Measurements from ENCODE around the gene SRPRA.
"Not testable (repeated sequence)": the region's sequence is repeated elsewhere in the genome, so short reads cannot be mapped to it uniquely, and the experiment has no call there.

Gene SRPRA, protein sequence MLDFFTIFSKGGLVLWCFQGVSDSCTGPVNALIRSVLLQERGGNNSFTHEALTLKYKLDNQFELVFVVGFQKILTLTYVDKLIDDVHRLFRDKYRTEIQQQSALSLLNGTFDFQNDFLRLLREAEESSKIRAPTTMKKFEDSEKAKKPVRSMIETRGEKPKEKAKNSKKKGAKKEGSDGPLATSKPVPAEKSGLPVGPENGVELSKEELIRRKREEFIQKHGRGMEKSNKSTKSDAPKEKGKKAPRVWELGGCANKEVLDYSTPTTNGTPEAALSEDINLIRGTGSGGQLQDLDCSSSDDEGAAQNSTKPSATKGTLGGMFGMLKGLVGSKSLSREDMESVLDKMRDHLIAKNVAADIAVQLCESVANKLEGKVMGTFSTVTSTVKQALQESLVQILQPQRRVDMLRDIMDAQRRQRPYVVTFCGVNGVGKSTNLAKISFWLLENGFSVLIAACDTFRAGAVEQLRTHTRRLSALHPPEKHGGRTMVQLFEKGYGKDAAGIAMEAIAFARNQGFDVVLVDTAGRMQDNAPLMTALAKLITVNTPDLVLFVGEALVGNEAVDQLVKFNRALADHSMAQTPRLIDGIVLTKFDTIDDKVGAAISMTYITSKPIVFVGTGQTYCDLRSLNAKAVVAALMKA

DNA sequence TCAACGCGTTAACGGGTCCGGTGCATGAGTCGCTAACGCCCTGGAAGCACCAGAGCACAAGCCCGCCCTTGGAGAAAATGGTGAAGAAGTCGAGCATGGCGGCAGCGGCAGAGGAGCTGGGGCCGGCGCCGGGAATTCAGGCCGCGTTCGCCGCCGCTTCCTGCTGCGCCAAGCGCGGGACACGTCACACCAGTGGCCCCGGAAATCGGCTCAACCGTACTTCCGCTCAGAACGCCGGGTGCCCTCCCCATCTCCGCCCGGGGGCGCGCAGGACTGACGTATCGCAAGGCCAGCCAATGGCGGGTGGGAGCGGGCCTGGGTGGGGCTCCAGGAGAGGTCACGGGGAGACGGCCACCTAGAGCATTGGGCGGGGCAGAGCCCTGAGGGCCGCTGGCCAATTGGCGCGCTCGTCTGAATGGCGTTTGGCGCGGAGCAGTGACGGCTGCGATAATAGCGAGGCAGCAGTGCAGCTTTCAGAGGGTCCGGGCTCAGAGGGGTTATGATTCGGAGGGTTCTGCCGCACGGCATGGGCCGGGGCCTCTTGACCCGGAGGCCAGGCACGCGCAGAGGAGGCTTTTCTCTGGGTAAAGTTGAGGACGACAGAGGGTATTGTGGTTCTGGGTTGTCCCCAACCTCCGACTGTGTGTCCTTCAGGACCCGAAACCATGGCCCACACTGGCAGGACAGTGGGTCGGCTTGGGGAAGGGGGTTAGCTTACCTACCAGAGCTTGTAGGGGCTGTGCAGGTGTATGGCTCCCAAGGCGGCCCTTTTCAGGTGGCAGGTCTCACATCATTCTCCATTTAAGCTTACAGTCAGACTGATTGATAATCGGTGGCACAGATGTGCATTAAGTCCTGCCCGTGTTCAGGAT is at the start of gene SRPRA, which contains the start of gene FOXRED1:
Gene SRPRA, minus strand, starts transcription at position 188 of the 872 bp plus-strand sequence. Its CDS starts 91 bp downstream, at position 97.
Gene FOXRED1, plus strand, starts transcription at position 447 of the 872 bp plus-strand sequence. Its CDS starts 53 bp downstream, at position 500.
- peak; percentile 100 for DNase-seq

- DNase-seq = peak; percentile 39
Observed at GRCh38 chr11:126317756-126318573, 49.3 kb upstream of the SRPRA start.

DNA sequence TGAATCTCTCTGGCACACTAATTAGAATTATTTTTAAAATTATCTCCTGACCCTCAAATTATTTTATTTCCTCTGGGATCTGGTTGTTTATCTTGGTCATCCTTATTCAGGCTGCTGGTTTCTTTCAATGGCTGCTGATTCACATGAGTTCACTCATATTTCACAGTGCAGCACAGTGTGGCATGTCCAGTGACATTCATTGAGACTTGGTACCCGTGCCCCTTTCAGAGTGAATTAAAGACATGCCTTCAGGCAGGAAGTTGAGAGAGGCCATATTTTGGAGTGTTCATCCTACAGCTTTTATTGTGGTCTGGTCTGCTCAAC is 48.7 kb upstream of the SRPRA start:
- no peak for DNase-seq

- DNase-seq = no peak
Observed at GRCh38 chr11:126313826-126314225, 45.1 kb upstream of the SRPRA start.

DNA sequence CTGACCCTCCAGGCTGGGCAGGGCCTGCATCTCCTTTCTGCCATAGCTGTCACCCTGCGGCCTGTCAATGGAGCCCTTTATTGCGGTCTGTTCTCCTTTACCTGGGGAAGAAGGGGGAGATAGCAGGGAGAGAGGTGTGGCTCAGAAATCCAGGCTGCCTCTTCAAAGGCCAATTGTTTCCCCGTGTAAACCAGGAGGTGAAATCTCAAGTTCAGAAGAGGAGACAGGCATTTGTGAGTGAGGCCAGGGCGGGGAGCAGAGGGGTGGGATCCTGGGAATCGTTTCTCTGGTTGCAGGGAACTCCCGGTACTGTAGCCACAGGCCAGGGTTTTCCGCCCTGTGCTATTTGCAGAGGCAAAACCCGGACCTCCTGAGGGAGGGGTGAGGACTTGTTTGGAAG is 44.3 kb upstream of the SRPRA start:
- DNase-seq = no peak

DNA sequence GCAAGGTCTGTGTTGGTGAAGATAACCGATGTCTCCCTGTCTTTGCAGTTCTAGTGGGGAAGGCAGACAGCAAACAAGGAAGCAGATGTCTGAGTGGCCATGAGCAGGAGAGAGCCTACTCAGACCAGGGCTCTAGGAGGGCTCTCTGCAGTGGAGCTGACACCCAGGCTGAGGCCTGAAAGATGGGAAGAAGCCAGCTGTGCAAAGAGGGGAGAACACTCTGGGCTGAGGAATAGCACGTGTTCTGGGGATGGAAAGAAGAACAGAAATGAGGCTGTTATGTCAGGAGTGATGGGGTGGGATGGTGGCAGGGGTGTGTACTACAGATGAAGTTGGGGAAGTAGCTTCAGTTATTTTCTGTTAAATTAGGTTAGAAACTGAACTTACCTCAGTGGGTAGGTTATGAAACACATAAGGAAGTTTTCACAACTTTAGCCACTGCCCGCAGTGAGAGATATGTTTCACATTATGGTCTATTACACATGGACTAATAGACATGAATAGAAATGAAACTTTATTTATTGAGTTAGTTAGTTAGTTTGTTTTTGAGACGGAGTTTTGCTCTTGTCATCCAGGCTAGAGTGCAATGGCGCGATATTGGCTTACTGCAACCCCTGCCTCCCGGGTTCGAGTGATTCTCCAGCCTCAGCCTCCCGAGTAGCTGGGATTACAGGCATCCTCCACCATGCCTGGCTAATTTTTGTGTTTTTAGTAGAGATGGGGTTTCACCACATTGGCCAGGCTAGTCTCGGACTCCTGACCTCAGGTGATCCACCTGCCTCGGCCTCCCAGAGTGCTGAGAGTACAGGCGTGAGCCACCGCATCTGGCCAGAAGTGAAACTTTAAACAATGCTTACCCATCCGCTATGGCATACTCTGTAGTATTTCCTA is 43.0 kb upstream of the SRPRA start:
- DNase-seq = no peak

- no peak for DNase-seq
Observed at GRCh38 chr11:126310992-126311310, 42.3 kb upstream of the SRPRA start.

GRCh38 chr11:126310200-126310991 is 41.7 kb upstream of the SRPRA start:
- DNase-seq = peak; percentile 60

DNA sequence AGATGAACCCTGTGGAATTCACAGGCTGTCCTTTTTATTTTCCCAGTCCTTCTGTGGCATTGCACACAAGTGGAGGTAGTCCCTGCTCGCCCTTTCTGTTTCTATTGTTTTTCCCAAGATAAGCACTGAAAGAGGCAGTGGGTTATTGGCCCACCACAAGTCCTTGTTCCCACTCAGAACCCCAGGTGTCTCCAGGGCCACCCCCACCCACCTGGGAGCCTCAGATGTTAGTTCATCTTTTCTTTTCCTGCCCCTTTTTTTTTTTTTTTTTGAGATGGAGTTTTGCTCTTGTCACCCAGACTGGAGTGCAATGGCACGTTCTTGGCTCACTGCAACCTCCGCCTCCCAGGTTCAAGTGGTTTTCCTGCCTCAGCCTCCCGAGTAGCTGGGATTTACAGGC is 40.1 kb upstream of the SRPRA start:
- DNase-seq = not testable (repeated sequence)

GRCh38 chr11:126308271-126308671 is 39.6 kb upstream of the SRPRA start:
- DNase-seq = no peak

DNA sequence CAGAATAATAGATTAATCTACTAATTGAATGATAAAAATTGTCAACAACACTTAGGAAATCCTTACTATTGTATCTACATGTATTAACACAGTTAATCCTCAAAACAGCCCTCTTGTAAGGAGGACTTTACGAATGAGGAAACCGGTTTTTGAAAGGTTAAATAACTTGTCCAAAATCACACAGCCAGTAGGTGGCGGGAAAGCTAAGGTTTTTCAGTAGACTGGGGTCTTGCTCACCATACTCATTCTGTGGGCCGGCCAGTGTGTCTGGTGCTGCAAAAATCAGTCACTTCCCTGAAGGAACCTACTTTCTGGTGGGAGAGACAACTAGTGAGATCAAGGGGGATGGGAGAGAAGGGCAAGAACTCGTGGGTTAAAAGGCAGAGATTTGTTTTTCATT is 39.0 kb upstream of the SRPRA start:
- DNase-seq = peak; percentile 32

- DNase-seq = peak; percentile 54
Observed at GRCh38 chr11:126305699-126306098, 37.0 kb upstream of the SRPRA start.

GRCh38 chr11:126304457-126305075 is 35.9 kb upstream of the SRPRA start:
- peak; percentile 24 for DNase-seq

DNA sequence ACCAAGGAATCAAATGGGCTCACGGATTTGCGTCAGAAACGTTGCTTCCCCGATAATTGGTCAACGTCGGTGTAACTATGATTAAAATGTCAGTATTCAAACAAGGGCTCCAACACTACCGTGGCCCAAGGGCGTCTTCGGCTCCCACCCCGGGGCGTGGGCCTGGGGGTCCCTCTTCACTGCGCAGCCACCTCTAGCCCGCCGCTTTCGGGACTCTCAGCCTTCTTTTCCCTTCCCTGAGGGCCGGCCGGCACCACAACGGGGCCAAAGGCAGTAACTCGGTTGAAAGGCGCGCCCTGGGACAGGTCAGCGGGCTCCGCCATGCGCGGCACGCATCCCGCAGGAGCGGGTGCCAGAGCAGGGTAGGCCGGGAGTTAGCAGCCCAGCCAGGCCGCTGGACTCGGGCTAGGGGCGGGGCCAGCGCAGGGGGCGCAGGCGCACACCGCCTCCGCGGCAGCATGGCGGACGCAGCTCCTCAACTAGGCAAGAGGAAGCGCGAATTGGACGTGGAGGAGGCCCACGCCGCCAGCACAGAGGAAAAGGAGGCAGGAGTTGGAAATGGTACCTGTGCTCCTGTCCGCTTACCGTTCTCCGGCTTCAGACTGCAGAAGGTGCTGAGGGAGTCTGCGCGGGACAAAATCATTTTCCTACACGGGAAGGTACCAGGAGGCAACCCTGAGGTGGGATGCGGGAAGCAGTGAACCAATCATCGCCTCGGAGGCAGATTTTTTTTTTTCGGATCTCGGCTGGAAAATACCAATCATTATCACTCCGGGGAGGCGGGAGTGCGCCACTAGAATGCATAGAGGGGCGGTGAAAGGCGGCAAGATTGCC is 35.1 kb upstream of the SRPRA start, which contains the start of gene DCPS:
Gene DCPS, plus strand, starts transcription at position 438 of the 834 bp plus-strand sequence. Its CDS starts 21 bp downstream, at position 459.
- peak; percentile 90 for DNase-seq

GRCh38 chr11:126297004-126297403 is 28.3 kb upstream of the SRPRA start:
- no peak for DNase-seq

GRCh38 chr11:126293726-126294125 is 25.0 kb upstream of the SRPRA start:
- DNase-seq = no peak

DNA sequence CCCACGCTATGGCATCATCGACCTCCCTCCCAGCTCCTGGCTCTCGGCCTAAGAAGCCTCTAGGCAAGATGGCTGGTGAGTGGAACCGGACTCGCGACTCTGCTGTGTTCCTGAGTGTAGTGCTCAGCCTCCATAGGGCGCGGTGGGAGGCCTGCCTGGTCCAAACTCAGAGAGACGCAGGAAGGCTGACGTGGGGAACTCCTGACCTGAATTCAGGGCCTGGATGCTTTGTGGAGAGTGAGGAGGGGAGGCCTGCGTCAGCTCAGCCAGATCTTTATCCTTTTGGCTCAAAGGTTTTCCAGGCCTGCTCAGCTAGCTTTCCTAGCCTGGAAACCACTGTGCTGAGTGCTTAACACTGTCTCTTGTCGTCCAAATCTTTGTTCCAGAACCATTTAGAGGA is 22.2 kb upstream of the SRPRA start:
- no peak for DNase-seq

DNA sequence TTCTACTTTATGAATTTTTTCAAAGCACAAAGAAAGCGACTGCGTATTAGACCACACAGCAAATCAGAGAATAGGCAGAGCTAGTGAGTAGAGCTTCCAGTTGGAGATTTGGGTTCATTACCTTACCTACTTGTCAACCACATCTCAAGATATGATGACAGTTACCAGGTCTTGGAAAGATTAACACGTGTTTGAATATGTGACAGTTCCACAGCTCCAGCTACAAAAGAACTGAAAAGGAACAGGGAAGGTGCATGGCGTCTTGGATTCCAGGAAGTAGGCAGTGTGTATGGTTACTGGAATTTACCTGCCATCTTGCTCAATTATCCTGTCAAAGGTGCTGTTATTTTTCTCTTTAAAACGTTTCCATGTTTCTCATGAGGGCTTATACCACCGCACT is 19.5 kb upstream of the SRPRA start:
- DNase-seq = no peak

DNA sequence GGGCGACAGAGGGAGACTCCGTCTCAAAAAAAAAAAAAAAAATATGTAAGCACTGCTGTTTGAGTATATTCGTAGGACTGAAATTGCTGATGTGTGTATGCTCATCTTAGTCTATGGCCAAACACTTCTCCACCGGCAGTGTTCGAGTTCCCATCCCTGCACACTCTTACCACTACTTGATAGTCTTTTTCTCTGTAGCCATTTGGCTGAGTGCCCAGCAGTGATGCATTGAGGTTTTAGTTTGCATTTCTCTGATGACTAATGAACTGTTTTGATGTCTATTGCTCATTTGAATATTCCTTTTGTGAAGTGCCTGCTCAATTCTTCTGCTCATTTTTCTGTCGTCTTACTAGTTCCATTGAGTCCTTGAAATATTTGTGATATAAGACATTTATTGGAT is 16.1 kb upstream of the SRPRA start:
- peak; percentile 73 for DNase-seq
